Measurements from ENCODE around the gene DCBLD2. TPM values are rescaled to one million over a fixed set of nuclear protein-coding genes. Genes with fewer than 3 reads are reported as not detected.

The DCBLD2 gene
- total RNA-seq, 1 donor from 2014 or later, result 51.2 TPM

DNA sequence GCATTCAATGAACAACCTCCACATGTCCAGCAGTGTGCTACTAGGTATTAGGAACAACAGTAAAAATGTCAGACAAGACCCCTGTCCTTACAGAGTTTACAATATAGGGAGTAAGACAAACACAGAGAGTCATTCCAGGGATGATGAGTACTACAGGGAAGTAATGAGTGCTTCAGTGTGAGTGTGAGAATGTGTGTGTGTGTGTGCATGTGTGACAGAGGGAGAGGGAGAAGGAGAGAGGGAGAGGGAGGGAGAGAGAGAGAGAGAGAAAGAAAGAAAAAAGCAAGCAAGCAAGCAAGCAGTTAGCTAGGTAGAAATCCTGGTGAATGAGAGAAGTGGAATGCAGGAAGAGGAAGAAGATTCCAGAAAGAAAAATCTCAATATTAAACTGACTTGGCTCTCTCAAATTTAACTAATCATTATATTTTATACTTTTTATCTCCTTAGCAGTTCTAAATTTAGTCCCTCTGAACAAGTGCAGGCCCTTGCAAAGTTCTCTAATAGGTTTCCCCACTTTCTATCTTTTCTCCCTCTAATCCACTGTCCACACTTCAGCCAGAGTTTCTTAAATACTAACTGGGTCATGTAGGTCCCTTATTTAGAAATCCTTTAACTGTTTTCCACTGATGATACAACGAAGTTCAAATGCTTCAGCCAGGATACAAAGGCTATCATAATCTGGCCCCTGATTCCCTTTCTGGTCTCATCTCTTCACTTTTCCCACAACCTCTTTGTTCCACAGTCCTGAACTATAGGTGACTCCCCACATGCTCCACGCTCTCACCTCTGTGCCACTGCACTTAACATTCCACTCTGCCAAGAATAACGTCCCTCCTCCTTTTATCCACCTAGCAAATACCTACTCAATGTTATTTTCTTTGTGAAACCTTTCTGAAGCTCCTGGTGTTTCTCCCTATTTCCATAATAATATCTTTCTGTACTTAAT lies 10.3 kb downstream of the DCBLD2 start:
- H3K36me3 Mint-ChIP-seq, result peaks cover 10% of the 10 kb centered on the region
- peaks cover 21% of the 10 kb centered on the region for H3K4me1 Mint-ChIP-seq (ENCODE audit: unreplicated experiment)
- DNase-seq (ENCODE audit: extremely low spot score, unreplicated experiment), result no peak

GRCh38 chr3:98890181-98890835 lies 11.2 kb downstream of the DCBLD2 start:
- Mint-ChIP-seq H3K27ac (no peak overlapping the region), H3K9me3 (no peaks in the 10 kb centered on the region), H3K4me3 (no peak overlapping the region), H3K27me3 (no peaks in the 10 kb centered on the region), H3K4me1 (ENCODE audit: unreplicated experiment) (peaks cover 29% of the 10 kb centered on the region), H3K36me3 (peaks cover 10% of the 10 kb centered on the region)
- TF ChIP-seq, protein P1, sequence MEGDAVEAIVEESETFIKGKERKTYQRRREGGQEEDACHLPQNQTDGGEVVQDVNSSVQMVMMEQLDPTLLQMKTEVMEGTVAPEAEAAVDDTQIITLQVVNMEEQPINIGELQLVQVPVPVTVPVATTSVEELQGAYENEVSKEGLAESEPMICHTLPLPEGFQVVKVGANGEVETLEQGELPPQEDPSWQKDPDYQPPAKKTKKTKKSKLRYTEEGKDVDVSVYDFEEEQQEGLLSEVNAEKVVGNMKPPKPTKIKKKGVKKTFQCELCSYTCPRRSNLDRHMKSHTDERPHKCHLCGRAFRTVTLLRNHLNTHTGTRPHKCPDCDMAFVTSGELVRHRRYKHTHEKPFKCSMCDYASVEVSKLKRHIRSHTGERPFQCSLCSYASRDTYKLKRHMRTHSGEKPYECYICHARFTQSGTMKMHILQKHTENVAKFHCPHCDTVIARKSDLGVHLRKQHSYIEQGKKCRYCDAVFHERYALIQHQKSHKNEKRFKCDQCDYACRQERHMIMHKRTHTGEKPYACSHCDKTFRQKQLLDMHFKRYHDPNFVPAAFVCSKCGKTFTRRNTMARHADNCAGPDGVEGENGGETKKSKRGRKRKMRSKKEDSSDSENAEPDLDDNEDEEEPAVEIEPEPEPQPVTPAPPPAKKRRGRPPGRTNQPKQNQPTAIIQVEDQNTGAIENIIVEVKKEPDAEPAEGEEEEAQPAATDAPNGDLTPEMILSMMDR (conservative IDR thresholded peaks at IDR 0.05), result no peak
- no peak for DNase-seq (ENCODE audit: extremely low spot score, unreplicated experiment)

More for the DNA sequence above, 10.3 kb downstream of the DCBLD2 start:
- TF ChIP-seq, protein P1 (conservative IDR thresholded peaks at IDR 0.05), result no peak
- Mint-ChIP-seq H3K27me3 (no peaks in the 10 kb centered on the region), H3K4me3 (no peak overlapping the region), H3K9me3 (no peaks in the 10 kb centered on the region), H3K27ac (no peak overlapping the region)

- peaks cover under 1% of the 10 kb centered on the region for H3K36me3 Mint-ChIP-seq
- H3K4me1 Mint-ChIP-seq (ENCODE audit: unreplicated experiment), result peaks cover 31% of the 10 kb centered on the region
- no peak for DNase-seq (ENCODE audit: extremely low spot score, unreplicated experiment)
- H3K27ac Mint-ChIP-seq, result no peak overlapping the region
- TF ChIP-seq, protein P1 (conservative IDR thresholded peaks at IDR 0.05), result no peak
- H3K4me3 Mint-ChIP-seq, result no peak overlapping the region
- no peaks in the 10 kb centered on the region for H3K9me3 Mint-ChIP-seq
- H3K27me3 Mint-ChIP-seq, result no peaks in the 10 kb centered on the region
Measured at GRCh38 chr3:98887684-98888083, 13.8 kb downstream of the DCBLD2 start.

DNA sequence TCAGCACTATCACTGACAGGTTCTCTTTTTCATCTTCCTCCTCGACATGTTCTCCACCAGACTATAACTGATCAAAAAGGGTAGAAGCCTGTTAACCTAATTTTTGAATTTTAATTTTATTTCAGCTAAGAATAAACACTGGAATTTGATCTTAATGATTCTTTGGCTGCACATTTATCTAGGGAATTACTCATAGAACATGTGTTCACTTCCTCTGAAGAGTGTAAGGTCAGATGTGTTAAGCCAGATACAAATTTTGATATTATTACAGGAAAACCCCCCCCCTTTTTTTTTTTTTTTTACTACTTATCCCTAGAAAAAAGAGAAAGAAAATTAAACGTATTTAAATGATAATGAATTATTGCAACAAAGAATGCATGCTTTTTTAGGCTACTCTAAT lies 15.0 kb downstream of the DCBLD2 start:
- peaks cover 7% of the 10 kb centered on the region for H3K36me3 Mint-ChIP-seq
- H3K27me3 Mint-ChIP-seq, result no peaks in the 10 kb centered on the region
- H3K27ac Mint-ChIP-seq, result no peak overlapping the region
- no peak overlapping the region for H3K4me3 Mint-ChIP-seq
- no peak for DNase-seq (ENCODE audit: extremely low spot score, unreplicated experiment)
- peaks cover 25% of the 10 kb centered on the region for H3K4me1 Mint-ChIP-seq (ENCODE audit: unreplicated experiment)
- TF ChIP-seq, protein P1 (conservative IDR thresholded peaks at IDR 0.05), result no peak
- no peaks in the 10 kb centered on the region for H3K9me3 Mint-ChIP-seq

GRCh38 chr3:98885851-98886250 lies 15.6 kb downstream of the DCBLD2 start:
- no peak for DNase-seq (ENCODE audit: extremely low spot score, unreplicated experiment)
- Mint-ChIP-seq H3K27ac (no peak overlapping the region), H3K36me3 (peaks cover 11% of the 10 kb centered on the region), H3K4me1 (ENCODE audit: unreplicated experiment) (peaks cover 25% of the 10 kb centered on the region), H3K9me3 (no peaks in the 10 kb centered on the region), H3K27me3 (no peaks in the 10 kb centered on the region), H3K4me3 (no peak overlapping the region)
- TF ChIP-seq, protein P1 (conservative IDR thresholded peaks at IDR 0.05), result no peak

Measured in type B pancreatic cell (in vitro differentiated cells).